A673 (cell line): ENCODE data around the gene CNTRL. TPM values are rescaled to one million over a fixed set of nuclear protein-coding genes. Genes with fewer than 3 reads are reported as not detected.

Source experiments
- BruUV-seq: library from RNA; stranded (reverse); fragments of 400-500 nt; replicated peaks from 2 replicates; lab custom pipeline; 2021; lab: Mats Ljungman, UMichigan
- CTCF ChIA-PET: fragments of 300-600 bp; sonication (Branson Sonifier 250); formaldehyde crosslinking; loops from one replicate; lab custom pipeline; 2022; ENCODE audit warnings: antibody characterized with exemption; lab: Charles Lee
- POLR2A ChIA-PET: fragments of 300-600 bp; sonication (Branson Sonifier 250); formaldehyde crosslinking; loops from one replicate; lab custom pipeline; 2022; ENCODE audit warnings: antibody characterized with exemption; ENCODE audit not compliant: low non-redundant PET; lab: Charles Lee
- DNase-seq: peaks from one replicate; pipeline ENCODE4 v3.0.0-alpha.2; 2015; ENCODE audit warnings: low spot score
- H3K27ac ChIP-seq: fragments of 200-600 bp; sonication (generic); 2 replicates; pipeline ENCODE4 v1.5.1; 2016; ENCODE audit warnings: mixed run types, low read depth, mild to moderate bottlenecking, mixed read lengths, antibody characterized with exemption, low read length; ENCODE audit not compliant: poor library complexity, severe bottlenecking
- H3K27me3 ChIP-seq: fragments of 200-600 bp; sonication (generic); replicated peaks from 2 replicates; pipeline ENCODE4 v1.6.1; 2017; ENCODE audit warnings: mixed run types, low read depth, mild to moderate bottlenecking, mixed read lengths, antibody characterized with exemption, low read length; ENCODE audit not compliant: insufficient read depth, poor library complexity
- H3K36me3 ChIP-seq: fragments of 200-600 bp; sonication (generic); 2 replicates; pipeline ENCODE4 v1.6.1; 2016; ENCODE audit warnings: mixed run types, mild to moderate bottlenecking, mixed read lengths, antibody characterized with exemption, low read length; ENCODE audit not compliant: insufficient read depth, poor library complexity, severe bottlenecking
- H3K4me1 ChIP-seq: fragments of 200-600 bp; sonication (generic); 2 replicates; pipeline ENCODE4 v1.6.1; 2017; ENCODE audit warnings: mixed run types, mild to moderate bottlenecking, mixed read lengths, antibody characterized with exemption, low read length; ENCODE audit not compliant: insufficient read depth, poor library complexity, severe bottlenecking
- H3K4me3 ChIP-seq: fragments of 200-600 bp; sonication (generic); 2 replicates; pipeline ENCODE4 v1.5.1; 2016; ENCODE audit warnings: low read depth, mixed run types, mild to moderate bottlenecking, mixed read lengths, low read length; ENCODE audit not compliant: poor library complexity, severe bottlenecking
- H3K9me3 ChIP-seq: fragments of 200-600 bp; sonication (generic); 2 replicates; pipeline ENCODE4 v1.6.1; 2016; ENCODE audit warnings: mixed run types, low read depth, mild to moderate bottlenecking, mixed read lengths, antibody characterized with exemption, low read length; ENCODE audit not compliant: poor library complexity, severe bottlenecking
- CTCF ChIP-seq: fragments of 300-800, 200-600 bp; sonication (generic); conservative IDR thresholded peaks from 2 replicates; pipeline ENCODE4 v1.5.1; 2017; ENCODE audit warnings: low read depth, mild to moderate bottlenecking, antibody characterized with exemption, low read length, moderate library complexity, mixed read lengths
- EZH2 ChIP-seq: fragments of 200-600 bp; sonication (generic); IDR thresholded peaks from 2 replicates; pipeline ENCODE4 v1.6.1; 2017; ENCODE audit warnings: borderline replicate concordance, low read depth, mild to moderate bottlenecking, mixed read lengths, antibody characterized with exemption, low read length; ENCODE audit not compliant: poor library complexity, severe bottlenecking
- intact Hi-C: fragments of 100-400 bp; cut with micrococcal nuclease; formaldehyde crosslinking; loops from one replicate; pipeline ENCODE4 v1.10.0; 2022; ENCODE audit not compliant: unreplicated experiment
- total RNA-seq: library from RNA; stranded (reverse); gene quantifications from 2 replicates; pipeline ENCODE4 v1.2.3, GENCODE V29; 2021

Gene CNTRL
- total RNA-seq, 1 experiment from 2014 or later, result 26.3 TPM

GRCh38 chr9:121226175-121226574, 151.4 kb downstream of the CNTRL start:
- BruUV-seq, result no TSS peak
- TF ChIP-seq EZH2, result no peak
- TF ChIP-seq CTCF, result no peak
- Histone ChIP-seq H3K9me3 (no peaks in the 10 kb centered on the region), H3K36me3 (no peaks in the 10 kb centered on the region), H3K4me3 (no peak overlapping the region), H3K27me3 (no peaks in the 10 kb centered on the region), H3K4me1 (peaks cover 23% of the 10 kb centered on the region), H3K27ac (no peak overlapping the region)
- ChIA-PET CTCF (interaction anchor here (2.1 kb wide), 1 partner anchor 52 kb away, joined by 9 read pairs; no protein-coding TSS in a partner anchor), POLR2A (interaction anchor here (0.6 kb wide), 1 partner anchor 177 kb away, joined by 3 read pairs; no protein-coding TSS in a partner anchor)
- intact Hi-C loops, result loop anchor here (5.0 kb wide), 1 partner anchor 41 kb away; the partner anchor contains the start of gene GSN
- DNase-seq, result no peak

Other genes starting within 250 kb of the CNTRL start
- 64.9 and 67.0 TPM in 2 replicates for gene PSMD5, start 232.0 kb upstream of the CNTRL start, total RNA-seq
- gene PHF19, start 197.8 kb upstream of the CNTRL start, total RNA-seq, result 75.7 and 77.4 TPM in 2 replicates
- gene TRAF1, start 148.2 kb upstream of the CNTRL start, total RNA-seq, result 0.73 and 0.85 TPM in 2 replicates
- 4.0 and 4.4 TPM in 2 replicates for gene C5, start 24.7 kb upstream of the CNTRL start, total RNA-seq
- 65.9 and 71.9 TPM in 2 replicates for gene RAB14, start 126.9 kb downstream of the CNTRL start, total RNA-seq
- 28.4 and 43.7 TPM in 2 replicates for gene GSN, start 193.2 kb downstream of the CNTRL start, total RNA-seq